CD4-positive, alpha-beta T cell treated with Interleukin-4 for 4 hours (primary cell): Measurements from ENCODE around the gene HHIPL2.
"Not testable (repeated sequence)": the region's sequence is repeated elsewhere in the genome, so short reads cannot be mapped to it uniquely, and the experiment has no call there.

Source experiments
- DNase-seq: peaks from one replicate; pipeline ENCODE4 v3.0.0-alpha.2; 2020

Gene HHIPL2

GRCh38 chr1:222539951-222540597 lies 7.8 kb downstream of the HHIPL2 start:
- DNase-seq = no peak

- DNase-seq = no peak
These were observed 12.4 kb downstream of the HHIPL2 start for GRCh38 chr1:222535455-222535854.

GRCh38 chr1:222530852-222531251 lies 17.1 kb downstream of the HHIPL2 start:
- DNase-seq = no peak

GRCh38 chr1:222529916-222530315 lies 18.0 kb downstream of the HHIPL2 start:
- DNase-seq = no peak

GRCh38 chr1:222529181-222529580 lies 18.7 kb downstream of the HHIPL2 start:
- no peak for DNase-seq

- no peak for DNase-seq
These were observed 22.0 kb downstream of the HHIPL2 start for GRCh38 chr1:222525951-222526350.

GRCh38 chr1:222523852-222524251 lies 24.1 kb downstream of the HHIPL2 start:
- no peak for DNase-seq

- no peak for DNase-seq
These were observed 25.6 kb downstream of the HHIPL2 start for GRCh38 chr1:222522105-222522915.

GRCh38 chr1:222521299-222522104 lies 26.4 kb downstream of the HHIPL2 start:
- no peak for DNase-seq

GRCh38 chr1:222489496-222489895 lies 58.4 kb downstream of the HHIPL2 start:
- DNase-seq = not testable (repeated sequence)

GRCh38 chr1:222487774-222488173 lies 60.1 kb downstream of the HHIPL2 start:
- not testable (repeated sequence) for DNase-seq

- DNase-seq = not testable (repeated sequence)
These were observed 63.9 kb downstream of the HHIPL2 start for GRCh38 chr1:222484005-222484404.

- DNase-seq = not testable (repeated sequence)
These were observed 68.3 kb downstream of the HHIPL2 start for GRCh38 chr1:222479567-222479966.

- DNase-seq = not testable (repeated sequence)
These were observed 71.5 kb downstream of the HHIPL2 start for GRCh38 chr1:222476436-222476835.

- not testable (repeated sequence) for DNase-seq
These were observed 74.2 kb downstream of the HHIPL2 start for GRCh38 chr1:222473717-222474116.

- not testable (repeated sequence) for DNase-seq
These were observed 74.9 kb downstream of the HHIPL2 start for GRCh38 chr1:222472776-222473540.
